Choroid plexus epithelial cell (primary cell): ENCODE measurements around the gene IMP4.

Experiments used
- DNase-seq: peaks from one replicate; pipeline ENCODE4 v3.0.0-alpha.2; 2010; ENCODE audit warnings: low read depth
- H3K4me3 ChIP-seq: 2 replicates; pipeline ENCODE4 v1.5.1; 2011; ENCODE audit warnings: low read depth, mild to moderate bottlenecking, control low read depth, low read length, moderate library complexity
- CTCF ChIP-seq: conservative IDR thresholded peaks from 2 replicates; pipeline ENCODE4 v1.5.1; 2011; ENCODE audit warnings: low read depth, mild to moderate bottlenecking, control low read depth, inconsistent platforms, low read length, moderate library complexity

Gene IMP4

GRCh38 chr2:130390460-130391057 is 47.9 kb downstream of the IMP4 start:
- no peak for DNase-seq
- TF ChIP-seq CTCF: no peak
- peak overlapping the region; percentile 75 for H3K4me3 ChIP-seq

GRCh38 chr2:130391058-130391871 is 48.6 kb downstream of the IMP4 start:
- peak; percentile 66 for DNase-seq
- no peak for TF ChIP-seq CTCF
- H3K4me3 ChIP-seq: peak overlapping the region; percentile 75

GRCh38 chr2:130391872-130392670 is 49.4 kb downstream of the IMP4 start:
- TF ChIP-seq CTCF: peak; percentile 16
- H3K4me3 ChIP-seq: peak overlapping the region; percentile 75
- peak; percentile 50 for DNase-seq

GRCh38 chr2:130393318-130393910 is 50.7 kb downstream of the IMP4 start:
- peak; percentile 27 for DNase-seq
- no peak overlapping the region for H3K4me3 ChIP-seq
- no peak for TF ChIP-seq CTCF
